GM12878 (cell line): ENCODE data around the gene PCDHGC5.

ENCODE experiments used
- CTCF ChIP-seq, 3 experiments: IDR thresholded peaks in 2 of 3; conservative IDR thresholded peaks in 1 of 3; 2 replicates each; pipeline ENCODE4 v1.5.1; 2011; ENCODE audit warnings: low read depth in 3 of 3, low read length in 3 of 3, mild to moderate bottlenecking in 3 of 3, control low read depth in 2 of 3, moderate library complexity in 2 of 3, inconsistent platforms in 1 of 3, mixed read lengths in 1 of 3; ENCODE audit not compliant: control insufficient read depth in 2 of 3, insufficient read depth in 1 of 3; ENCODE audit errors: extremely low read depth in 1 of 3
- EP300 ChIP-seq, 2 experiments: fragments of 150-350 bp in 1 of 2; IDR thresholded peaks; 2 replicates each; pipeline ENCODE4 v1.6.1; 2011 to 2012; ENCODE audit warnings: low read depth in 2 of 2, low read length in 2 of 2, borderline replicate concordance in 1 of 2, improper control_type of control experiment in 1 of 2, inconsistent platforms in 1 of 2; ENCODE audit not compliant: control insufficient read depth in 1 of 2
- ETV6 ChIP-seq, 2 experiments: fragments of 450-650 bp in 1 of 2; IDR thresholded peaks in 1 of 2; conservative IDR thresholded peaks in 1 of 2; 2 replicates each; pipeline ENCODE4 v1.6.1; 2014; ENCODE audit warnings: antibody characterized with exemption in 1 of 2, borderline replicate concordance in 1 of 2, low read depth in 1 of 2, mild to moderate bottlenecking in 1 of 2, moderate library complexity in 1 of 2
- EZH2 ChIP-seq: IDR thresholded peaks from 2 replicates; pipeline ENCODE4 v1.6.1; 2012; ENCODE audit warnings: low read depth, mild to moderate bottlenecking, control low read depth, inconsistent platforms, low read length, borderline replicate concordance; ENCODE audit not compliant: control insufficient read depth
- TF ChIP-seq, protein P1 (sequence below): IDR thresholded peaks from 2 replicates; pipeline ENCODE4 v1.6.1; 2012; ENCODE audit warnings: low read depth, low read length, improper control_type of control experiment

DNA sequence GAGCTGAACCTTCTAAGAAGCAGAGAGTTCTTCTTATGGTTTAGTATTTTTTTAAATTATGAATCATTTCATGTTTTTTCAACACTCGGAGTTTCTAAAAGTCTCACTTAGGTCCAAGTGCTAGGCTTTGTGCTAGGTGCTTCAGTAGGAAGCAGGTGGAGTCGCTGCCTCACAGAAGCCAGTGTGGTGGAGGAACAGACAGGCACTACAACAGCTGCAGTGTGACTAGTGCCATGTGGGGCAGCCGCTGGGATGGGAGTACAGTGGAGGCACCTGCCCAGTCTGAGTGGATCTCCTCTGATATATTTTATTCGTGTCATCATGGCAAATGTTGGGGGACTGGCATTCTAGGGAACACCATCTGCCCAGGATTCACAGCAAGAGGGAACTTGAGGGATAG is 15.3 kb downstream of the PCDHGC5 start:
- TF ChIP-seq CTCF (IDR thresholded peaks at IDR 0.05 in 2 of 3, conservative IDR thresholded peaks at IDR 0.05 in 1 of 3; ENCODE audit: control insufficient read depth in 2 of 3, extremely low read depth in 1 of 3, insufficient read depth in 1 of 3, low read depth in 3 of 3, low read length in 3 of 3) = no peak
- TF ChIP-seq, protein P1, sequence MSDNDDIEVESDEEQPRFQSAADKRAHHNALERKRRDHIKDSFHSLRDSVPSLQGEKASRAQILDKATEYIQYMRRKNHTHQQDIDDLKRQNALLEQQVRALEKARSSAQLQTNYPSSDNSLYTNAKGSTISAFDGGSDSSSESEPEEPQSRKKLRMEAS = no peak
- no peak for TF ChIP-seq EP300 (IDR thresholded peaks at IDR 0.05; ENCODE audit: borderline replicate concordance in 1 of 2, control insufficient read depth in 1 of 2, low read depth in 2 of 2, low read length in 2 of 2)
- no peak for TF ChIP-seq EZH2
- no peak for TF ChIP-seq ETV6 (conservative IDR thresholded peaks at IDR 0.05 in 1 of 2, IDR thresholded peaks at IDR 0.05 in 1 of 2; ENCODE audit: borderline replicate concordance in 1 of 2, low read depth in 1 of 2)
